Measurements from ENCODE around the gene TUBB8.
"Not testable (repeated sequence)": the region's sequence is repeated elsewhere in the genome, so short reads cannot be mapped to it uniquely, and the experiment has no call there.

Gene TUBB8

GRCh38 chr10:47864-48263 lies 1.2 kb downstream of the TUBB8 start:
- not testable (repeated sequence) for DNase-seq (ENCODE audit: low spot score)

- not testable (repeated sequence) for DNase-seq (ENCODE audit: low spot score)
Measured at GRCh38 chr10:13315-13635, 35.8 kb downstream of the TUBB8 start.

GRCh38 chr10:12444-13314 lies 36.4 kb downstream of the TUBB8 start:
- not testable (repeated sequence) for DNase-seq (ENCODE audit: low spot score)

- not testable (repeated sequence) for DNase-seq (ENCODE audit: low spot score)
Measured at GRCh38 chr10:11260-11659, 37.8 kb downstream of the TUBB8 start.

- DNase-seq (ENCODE audit: low spot score) = not testable (repeated sequence)
Measured at GRCh38 chr10:10261-10971, 38.7 kb downstream of the TUBB8 start.
